Hematopoietic multipotent progenitor cell (in vitro differentiated cells): ENCODE data around the gene FDPS. TPM values are rescaled to one million over a fixed set of nuclear protein-coding genes. Genes with fewer than 3 reads are reported as not detected.
A peak's percentile ranks its signal among the peaks of the same experiment; 100 is the strongest.

Experiments
- DNase-seq, 3 donors: peaks; one replicate each; pipeline ENCODE4 v3.0.0-alpha.2; 2011 to 2015; ENCODE audit warnings: low read depth in 2 of 3, low spot score in 2 of 3
- total RNA-seq: library from RNA; depleted of rRNA; stranded (reverse); fragments of >200 nt; gene quantifications from one replicate; pipeline ENCODE4 v1.2.3, GENCODE V29; 2012

The FDPS gene
- total RNA-seq, result 85.4 TPM

DNA sequence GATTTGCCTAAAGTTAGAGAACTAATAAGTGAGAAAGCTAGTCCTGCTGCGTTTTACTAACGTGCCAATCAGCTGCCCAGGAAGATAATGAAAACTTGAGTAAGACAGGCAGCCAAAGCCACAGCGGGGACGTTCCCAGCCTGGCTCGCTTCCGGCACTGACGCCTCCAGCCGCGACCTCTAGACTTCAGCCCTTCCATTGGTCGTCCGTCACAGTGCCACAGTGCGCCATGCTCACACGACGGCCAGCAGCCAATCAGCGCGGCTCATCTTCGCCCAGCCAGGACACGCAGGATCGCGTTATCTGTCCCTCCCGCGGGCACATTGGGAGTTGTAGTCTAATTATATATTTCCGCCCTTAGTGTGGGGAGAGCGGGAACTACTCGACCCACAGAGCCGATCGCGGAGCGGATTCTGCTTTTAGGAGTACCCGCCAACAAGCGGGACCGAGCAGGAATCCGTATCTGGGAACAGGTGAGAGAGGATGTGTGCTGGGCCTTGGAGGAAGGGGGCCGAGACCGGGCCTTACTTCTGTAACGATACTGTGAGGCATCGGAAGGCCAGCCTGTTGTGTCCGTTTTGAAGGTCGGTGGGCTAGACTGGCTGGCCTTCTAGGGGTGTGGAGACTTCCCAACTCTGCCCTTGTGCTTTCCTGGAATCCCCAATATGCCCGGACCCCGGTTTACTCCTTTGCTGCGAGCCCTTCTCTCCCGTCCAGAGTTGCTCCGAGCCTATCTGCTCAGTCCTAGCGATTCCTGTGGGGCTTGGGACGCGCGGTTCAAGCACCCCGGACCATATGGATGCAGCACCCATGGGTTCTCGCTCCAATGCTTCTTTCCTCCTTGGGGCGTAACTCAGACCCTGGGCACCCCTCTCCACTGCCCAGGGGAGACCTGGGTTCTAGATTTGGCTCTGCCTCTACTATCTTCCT, at the start of gene FDPS:
FDPS (plus strand) TSS at position 374 of the 930 bp plus-strand sequence. CDS start 924 bp downstream, outside the sequence.
- peak; percentile 87 to 99 (median 99) for DNase-seq

GRCh38 chr1:155260276-155260675, 48.4 kb upstream of the FDPS start:
- DNase-seq, result no peak

DNA sequence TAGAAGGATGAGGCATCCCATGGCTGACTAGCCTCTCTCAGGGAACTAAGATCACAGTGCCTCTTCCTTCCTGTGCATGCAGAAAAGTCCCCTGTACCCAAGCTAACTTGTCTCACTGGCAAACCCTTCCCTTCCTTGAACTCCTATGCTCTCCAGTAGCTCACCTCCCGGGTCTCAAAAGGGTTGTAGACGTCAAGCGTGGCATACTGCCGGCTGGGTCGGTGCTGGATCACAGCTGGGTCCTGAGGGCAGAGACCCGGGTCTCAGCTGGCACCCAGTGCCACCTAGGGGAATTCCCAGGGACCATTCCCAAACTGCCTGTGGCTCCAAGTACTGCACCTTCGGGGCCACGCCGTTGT, 47.2 kb upstream of the FDPS start:
- DNase-seq, result no peak

DNA sequence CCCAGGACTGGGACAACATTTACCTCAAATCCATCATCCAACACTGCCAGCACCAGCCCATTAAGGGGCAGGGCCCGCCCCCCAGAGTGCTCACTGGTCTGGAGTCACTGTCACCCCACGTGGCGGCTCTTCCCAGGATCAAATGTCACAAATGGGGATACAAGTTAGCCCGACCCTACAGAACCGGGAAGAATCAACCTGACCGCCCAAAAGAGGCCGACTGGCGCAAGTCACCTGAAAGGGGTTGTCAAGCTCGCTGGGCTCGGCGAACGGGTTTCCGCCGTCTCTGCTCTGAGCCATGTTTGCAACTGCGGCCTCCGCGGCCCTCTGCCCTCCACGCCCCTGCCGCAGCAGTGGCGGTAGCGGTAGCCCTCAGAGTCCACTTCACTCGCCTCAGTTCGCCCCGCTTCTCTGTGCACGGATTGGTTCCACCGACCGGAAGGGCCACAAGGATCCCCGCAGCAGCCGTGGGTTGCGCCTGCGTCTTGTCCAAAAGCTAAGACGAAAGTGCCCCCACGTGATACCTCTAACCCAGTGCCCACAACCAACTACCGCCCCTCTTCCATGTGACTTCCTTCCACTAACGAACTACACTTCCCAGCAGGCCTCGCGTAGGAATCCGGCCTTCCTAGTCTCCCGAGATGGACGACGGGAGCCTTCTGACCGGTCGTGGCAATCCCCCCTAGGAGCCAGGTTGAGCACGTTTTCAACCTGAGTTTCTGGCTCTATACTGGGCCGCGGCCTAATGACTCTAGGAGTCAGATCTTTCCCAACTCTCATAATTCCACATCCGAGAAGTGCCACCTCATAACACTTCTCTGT, 46.6 kb upstream of the FDPS start, which contains the start of gene SCAMP3:
SCAMP3 (minus strand) TSS at position 509 of the 822 bp plus-strand sequence; CDS start at position 300, 209 bp downstream.
- DNase-seq, result peak in 2 of 3 donors; percentile 91 to 93

- DNase-seq, result no peak
These were observed 45.6 kb upstream of the FDPS start for GRCh38 chr1:155263067-155263466.

DNA sequence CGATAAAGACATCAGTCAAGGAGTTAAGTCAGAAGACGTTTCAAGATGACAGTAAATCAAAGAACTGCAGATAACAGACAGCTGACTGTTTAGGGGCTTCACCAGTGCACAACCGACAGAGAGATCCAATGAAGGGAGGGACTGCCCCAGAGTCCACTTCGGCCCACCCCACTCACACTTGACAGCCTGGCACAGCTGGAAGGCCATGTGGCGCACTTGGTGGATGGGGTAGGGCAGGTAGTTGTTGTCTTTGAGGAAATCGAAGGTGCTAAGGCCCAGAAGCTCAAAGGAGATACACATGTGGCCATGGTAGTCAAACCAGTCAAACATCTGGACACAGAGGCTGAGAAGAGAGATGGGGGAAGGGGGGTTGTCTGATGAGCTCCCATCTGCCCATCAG, 42.1 kb upstream of the FDPS start:
- no peak for DNase-seq

- no peak for DNase-seq
These were observed 41.3 kb upstream of the FDPS start for GRCh38 chr1:155267373-155267772.

- DNase-seq, result no peak
These were observed 40.0 kb upstream of the FDPS start for GRCh38 chr1:155268630-155269029.

- no peak for DNase-seq
These were observed 39.3 kb upstream of the FDPS start for GRCh38 chr1:155269381-155269780.

- DNase-seq, result peak in 2 of 3 donors; percentile 52 to 61
These were observed 36.0 kb upstream of the FDPS start for GRCh38 chr1:155272466-155273342.

- peak; percentile 81 to 94 (median 91) for DNase-seq
These were observed 35.1 kb upstream of the FDPS start, which contains the start of gene CLK2 for GRCh38 chr1:155273343-155274245. Gene CLK2 (minus strand): TSS chr1:155273504. CDS start chr1:155270977, 2,527 bp downstream.

GRCh38 chr1:155277070-155277901, 31.4 kb upstream of the FDPS start, which contains the start of gene HCN3:
Gene HCN3 (plus strand): TSS chr1:155277463. CDS start chr1:155277591, 128 bp downstream.
- peak; percentile 78 to 96 (median 94) for DNase-seq

GRCh38 chr1:155277902-155278688, 30.6 kb upstream of the FDPS start:
- DNase-seq, result peak; percentile 43 to 80 (median 77)

DNA sequence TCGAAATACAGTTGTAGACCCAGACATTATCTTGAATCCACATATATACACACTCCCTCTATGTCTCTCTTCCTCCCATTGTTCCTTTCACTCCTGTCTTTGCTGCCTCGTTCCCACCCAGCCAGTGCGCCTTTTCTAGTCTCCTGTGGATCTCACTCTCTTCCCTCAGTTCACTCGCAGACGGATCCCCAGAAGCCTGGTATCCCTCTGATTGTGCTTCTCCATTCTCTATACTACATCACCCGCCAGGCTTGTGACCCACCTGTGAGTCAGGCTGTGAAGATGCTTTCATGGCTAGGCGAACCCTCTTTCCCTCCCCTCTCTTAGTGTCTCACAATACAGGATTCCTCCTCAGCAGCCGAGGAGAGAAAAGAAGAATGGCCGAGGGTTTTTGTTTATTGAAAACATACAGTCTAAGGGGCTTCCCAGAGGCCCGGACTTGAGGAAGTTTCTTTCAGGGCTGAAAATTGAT, 29.9 kb upstream of the FDPS start:
- no peak for DNase-seq

DNA sequence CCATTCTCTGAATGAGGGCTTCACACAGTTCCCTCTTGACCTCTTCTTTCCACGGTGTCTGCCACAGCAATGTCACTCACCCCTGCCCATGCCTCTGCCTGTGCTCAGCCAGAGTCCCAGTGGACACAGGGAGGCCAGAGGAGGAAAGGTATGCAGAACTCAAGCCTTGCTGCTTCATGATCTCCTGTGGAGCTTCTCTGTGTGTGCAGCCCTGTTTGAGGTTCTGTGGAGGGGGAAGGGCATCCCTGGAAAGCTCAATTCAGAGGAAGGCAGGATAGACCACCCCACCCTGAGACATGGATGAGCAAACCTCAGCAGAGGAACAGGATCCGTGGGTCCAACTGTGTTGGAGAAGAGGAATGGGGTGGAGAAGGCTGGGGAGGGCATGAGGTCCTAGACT, 29.4 kb upstream of the FDPS start:
- no peak for DNase-seq

DNA sequence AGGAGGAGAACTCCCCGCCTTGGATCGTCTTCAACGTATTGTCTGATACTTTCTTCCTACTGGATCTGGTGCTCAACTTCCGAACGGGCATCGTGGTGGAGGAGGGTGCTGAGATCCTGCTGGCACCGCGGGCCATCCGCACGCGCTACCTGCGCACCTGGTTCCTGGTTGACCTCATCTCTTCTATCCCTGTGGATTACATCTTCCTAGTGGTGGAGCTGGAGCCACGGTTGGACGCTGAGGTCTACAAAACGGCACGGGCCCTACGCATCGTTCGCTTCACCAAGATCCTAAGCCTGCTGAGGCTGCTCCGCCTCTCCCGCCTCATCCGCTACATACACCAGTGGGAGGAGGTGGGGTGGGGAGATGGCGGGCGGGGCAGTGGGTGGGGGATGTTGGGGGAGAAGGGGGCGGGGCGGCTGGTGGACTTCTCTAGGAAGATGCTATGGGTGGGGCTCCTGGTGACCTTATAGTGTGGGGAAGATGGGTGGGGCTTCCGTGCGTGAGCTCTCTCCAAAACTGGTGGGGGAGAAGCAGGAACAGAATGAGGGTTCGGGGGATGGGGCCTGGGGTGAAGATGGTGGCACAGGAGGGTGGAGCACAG, 26.1 kb upstream of the FDPS start:
- DNase-seq, result no peak

DNA sequence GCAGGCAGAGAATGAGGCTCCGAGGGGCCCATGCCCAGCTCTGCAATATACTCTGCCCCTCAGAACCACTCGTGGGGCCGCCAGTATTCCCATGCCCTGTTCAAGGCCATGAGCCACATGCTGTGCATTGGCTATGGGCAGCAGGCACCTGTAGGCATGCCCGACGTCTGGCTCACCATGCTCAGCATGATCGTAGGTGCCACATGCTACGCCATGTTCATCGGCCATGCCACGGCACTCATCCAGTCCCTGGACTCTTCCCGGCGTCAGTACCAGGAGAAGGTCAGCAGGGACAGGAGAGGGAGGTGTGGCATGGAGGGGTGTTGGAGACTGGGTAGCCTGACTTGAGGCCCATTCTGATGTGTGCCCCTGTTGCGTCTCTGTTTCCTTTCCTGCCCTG, 24.2 kb upstream of the FDPS start:
- no peak for DNase-seq
